Adrenal gland (tissue), 12 donors: ENCODE results near the gene RDH8. TPM values are rescaled to one million over a fixed set of nuclear protein-coding genes. Genes with fewer than 3 reads are reported as not detected.

Experiments used
- DNase-seq, 7 donors: peaks; one replicate each; pipeline ENCODE4 v3.0.0-alpha.2; 2019 to 2020
- H3K27ac ChIP-seq, 5 donors: fragments of 200-600 bp; sonication (generic) in 4 of 5; 1 replicate in 3 of 5; 2 replicates in 2 of 5; pipeline versions ENCODE4 v1.5.1 to v1.8.0; 2016 to 2020; ENCODE audit warnings: mild to moderate bottlenecking in 1 of 5
- H3K27me3 ChIP-seq: fragments of 200-600 bp; 2 replicates; pipeline ENCODE4 v1.8.0; 2021
- H3K36me3 ChIP-seq, 2 donors: fragments of 200-600 bp; replicated peaks in 1 of 2; 1 replicate in 1 of 2; 2 replicates in 1 of 2; pipeline versions ENCODE4 v1.5.1 to v1.8.0; 2018 to 2022
- H3K4me1 ChIP-seq, 2 donors: fragments of 200-600 bp; replicated peaks in 1 of 2; 1 replicate in 1 of 2; 2 replicates in 1 of 2; pipeline versions ENCODE4 v1.5.1 to v1.8.0; 2018 to 2021
- H3K4me3 ChIP-seq, 4 donors: fragments of 200-600 bp; sonication (generic) in 3 of 4; one replicate each; pipeline ENCODE4 v1.5.1; 2016 to 2018
- H3K9me3 ChIP-seq, 3 donors: fragments of 200-600 bp; sonication (generic) in 1 of 3; replicated peaks in 1 of 3; 1 replicate in 2 of 3; 2 replicates in 1 of 3; pipeline versions ENCODE4 v1.5.1 to v1.8.0; 2016 to 2021
- POLR2A ChIP-seq, 2 donors: fragments of 450-650 bp; IDR thresholded peaks; one replicate each; pipeline ENCODE4 v1.6.1; 2017; ENCODE audit warnings: antibody characterized with exemption in 2 of 2, mild to moderate bottlenecking in 2 of 2, moderate library complexity in 1 of 2
- WGBS, 4 donors: extraction: QIAGEN DNeasy Blood & Tissue Kit in 2 of 4; methylation state at CpG; one replicate each; pipeline versions ENCODE4 v1.1.5 to v1.1.7; 2013 to 2017; 5-methylcytosine and 5-hydroxymethylcytosine counted together
- intact Hi-C, 2 donors: fragments of 100-400 bp; cut with DNase I; formaldehyde crosslinking; loops; one replicate each; pipeline versions ENCODE4 v1.14.1 to v1.15.0; 2022 to 2023
- polyA plus RNA-seq, 3 donors: library from polyadenylated mRNA; stranded (reverse); fragments of 200-250 nt in 2 of 3; fragments of 350-450 nt in 1 of 3; fragmentation: Illumina TruSeq in 1 of 3; extraction: RNeasy Lipid Tissue Mini Kit (QIAGEN cat#74804) in 1 of 3; gene quantifications; one replicate each; pipeline ENCODE4 v1.2.3, GENCODE V29; 2013 to 2014
- total RNA-seq, 9 donors: library from RNA; depleted of rRNA in 4 of 9; stranded (reverse); fragments of >200 nt in 4 of 9; fragments of 120-200 nt in 1 of 9; fragmentation: NEBNext Ultra II Directional in 1 of 9; extraction: Animal tissue kit (Norgen Biotek cat#: 25700) in 1 of 9; gene quantifications; one replicate each; pipeline versions ENCODE4 v1.1.0 to v1.2.4, GENCODE V29; 2013 to 2023
- TF ChIP-seq, protein P1 (sequence below), 6 experiments: fragments of 450-650 bp in 4 of 6; fragments of 200-600 bp in 2 of 6; sonication (generic) in 1 of 6; IDR thresholded peaks; 1 replicate in 5 of 6; 2 replicates in 1 of 6; pipeline versions ENCODE4 v1.5.1 to v1.8.0; 2016 to 2021; ENCODE audit warnings: antibody characterized with exemption in 6 of 6, mild to moderate bottlenecking in 2 of 6, moderate library complexity in 1 of 6
- donor health status: healthy with polysubstance abuse.
- donor health status: Bipolar disorder and iron deficiency.
- donor health status: DM: yes; HTN: yes; CAD: no.
- donor health status: DM: no; HTN: no; CAD: no.
- donor health status: DM: no; HTN: no; CAD: no.
- donor health status: DM: yes; HTN: yes; CAD: no.

Gene RDH8
- total and polyA plus RNA-seq, 12 donors, result not detected

DNA sequence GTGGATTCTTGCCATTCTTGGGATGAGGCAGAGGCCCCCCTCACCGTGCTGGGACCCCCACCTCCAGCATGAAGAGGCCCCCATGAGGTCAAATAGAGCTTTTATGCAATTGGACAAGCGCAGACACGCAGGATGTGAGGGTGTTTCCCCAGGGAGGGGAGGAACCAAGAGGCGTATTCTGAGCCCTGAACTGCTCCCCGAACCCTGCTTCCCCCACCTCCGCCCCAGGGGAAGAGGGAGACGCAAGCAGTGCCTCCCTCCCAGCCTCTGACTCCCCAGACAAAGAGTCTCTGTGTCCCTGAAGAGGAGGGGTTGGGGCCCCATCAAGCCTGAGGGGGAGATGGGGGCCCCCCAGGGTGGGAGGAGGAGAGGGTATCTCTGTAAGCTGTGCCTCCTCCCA is 1.3 kb upstream of the RDH8 start:
- no peak for TF ChIP-seq POLR2A (IDR thresholded peaks at IDR 0.05)
- TF ChIP-seq, protein P1, sequence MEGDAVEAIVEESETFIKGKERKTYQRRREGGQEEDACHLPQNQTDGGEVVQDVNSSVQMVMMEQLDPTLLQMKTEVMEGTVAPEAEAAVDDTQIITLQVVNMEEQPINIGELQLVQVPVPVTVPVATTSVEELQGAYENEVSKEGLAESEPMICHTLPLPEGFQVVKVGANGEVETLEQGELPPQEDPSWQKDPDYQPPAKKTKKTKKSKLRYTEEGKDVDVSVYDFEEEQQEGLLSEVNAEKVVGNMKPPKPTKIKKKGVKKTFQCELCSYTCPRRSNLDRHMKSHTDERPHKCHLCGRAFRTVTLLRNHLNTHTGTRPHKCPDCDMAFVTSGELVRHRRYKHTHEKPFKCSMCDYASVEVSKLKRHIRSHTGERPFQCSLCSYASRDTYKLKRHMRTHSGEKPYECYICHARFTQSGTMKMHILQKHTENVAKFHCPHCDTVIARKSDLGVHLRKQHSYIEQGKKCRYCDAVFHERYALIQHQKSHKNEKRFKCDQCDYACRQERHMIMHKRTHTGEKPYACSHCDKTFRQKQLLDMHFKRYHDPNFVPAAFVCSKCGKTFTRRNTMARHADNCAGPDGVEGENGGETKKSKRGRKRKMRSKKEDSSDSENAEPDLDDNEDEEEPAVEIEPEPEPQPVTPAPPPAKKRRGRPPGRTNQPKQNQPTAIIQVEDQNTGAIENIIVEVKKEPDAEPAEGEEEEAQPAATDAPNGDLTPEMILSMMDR (IDR thresholded peaks at IDR 0.05), result no peak
- Histone ChIP-seq H3K27ac (no peak overlapping the region), H3K9me3 (no peaks in the 10 kb centered on the region), H3K27me3 (peaks cover 28% of the 10 kb centered on the region), H3K36me3 (no peaks in the 10 kb centered on the region), H3K4me1 (peaks cover 0 to 3% of the 10 kb centered on the region in 2 donors), H3K4me3 (no peak overlapping the region)
- 22 to 42% (median 31%) methylated on average over 4 to 7 of the region's 7 CpGs for WGBS, 4 donors
- DNase-seq, result no peak
- intact Hi-C loops, result no loop called here

DNA sequence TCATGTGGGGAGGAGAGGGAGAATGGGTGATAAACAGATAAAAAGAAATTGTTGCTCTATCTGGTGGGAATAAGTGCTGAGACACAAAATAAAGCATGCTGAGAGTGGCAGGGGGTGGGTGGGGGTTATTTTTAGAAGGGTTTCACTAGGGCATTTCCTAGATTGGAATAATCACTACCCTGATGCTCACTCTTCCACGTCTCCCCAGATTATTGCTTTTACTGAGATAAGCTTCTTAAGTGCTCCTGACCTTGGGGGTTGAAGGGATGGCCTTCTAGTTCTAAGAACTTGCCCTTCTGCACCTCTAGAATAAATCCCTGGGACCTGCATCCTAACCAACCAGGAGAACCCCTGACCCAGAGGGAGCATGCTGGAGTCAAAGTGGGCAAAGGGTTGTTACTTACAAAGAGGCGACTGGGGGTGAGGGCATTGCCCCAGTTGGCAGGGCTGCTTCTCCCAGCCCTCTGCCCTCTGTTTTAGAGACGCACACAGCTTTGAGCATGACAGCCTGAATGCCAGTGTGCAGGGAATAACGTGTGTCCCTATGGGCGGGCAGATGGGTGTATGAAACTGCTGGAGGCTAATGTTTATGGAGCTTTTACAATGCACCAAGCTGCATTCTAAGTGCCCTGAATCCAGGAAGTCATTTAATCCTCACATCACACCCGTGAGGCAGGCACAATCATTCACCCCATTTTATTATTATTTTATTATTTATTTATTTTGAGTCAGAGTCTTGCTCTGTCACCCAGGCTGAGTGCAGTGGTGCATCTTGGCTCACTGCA is 743 bp downstream of the RDH8 start:
- no peak for DNase-seq
- H3K27me3 ChIP-seq, result peaks cover 28% of the 10 kb centered on the region
- H3K4me1 ChIP-seq, result peaks cover 0 to 3% of the 10 kb centered on the region in 2 donors
- H3K4me3 ChIP-seq, result no peak overlapping the region
- 37 to 48% (median 42%) methylated on average over 6 of the region's 6 CpGs for WGBS, 4 donors
- TF ChIP-seq POLR2A (IDR thresholded peaks at IDR 0.05), result no peak
- TF ChIP-seq, protein P1 (IDR thresholded peaks at IDR 0.05), result no peak
- H3K36me3 ChIP-seq, result no peaks in the 10 kb centered on the region
- intact Hi-C loops, result no loop called here
- H3K27ac ChIP-seq, result no peak overlapping the region
- no peaks in the 10 kb centered on the region for H3K9me3 ChIP-seq

DNA sequence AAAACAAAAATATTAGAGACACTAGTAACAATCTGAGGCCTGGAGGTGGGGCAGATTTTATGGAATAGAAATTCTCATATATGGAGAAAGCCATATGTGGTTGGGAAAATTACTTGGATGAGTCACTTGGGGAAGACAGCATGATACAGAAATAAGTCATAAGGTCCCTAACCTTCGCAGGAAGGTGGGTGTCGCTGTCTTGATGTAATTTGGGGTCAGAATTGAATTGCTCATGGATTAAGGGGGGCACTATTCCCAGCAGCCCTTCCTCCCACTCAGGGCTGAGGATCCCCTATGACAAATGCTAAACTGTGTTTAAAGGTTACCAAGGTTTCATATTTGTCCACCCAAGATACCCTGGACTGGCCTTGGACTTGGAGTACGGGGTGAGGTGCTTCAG is 5.0 kb downstream of the RDH8 start:
- intact Hi-C loops, result no loop called here
- TF ChIP-seq POLR2A (IDR thresholded peaks at IDR 0.05), result no peak
- TF ChIP-seq, protein P1 (IDR thresholded peaks at IDR 0.05), result no peak
- Histone ChIP-seq H3K4me1 (no peaks in the 10 kb centered on the region), H3K36me3 (no peaks in the 10 kb centered on the region), H3K27me3 (peaks cover 3% of the 10 kb centered on the region), H3K27ac (no peak overlapping the region), H3K4me3 (no peak overlapping the region), H3K9me3 (no peaks in the 10 kb centered on the region)
- no peak for DNase-seq
- 57 to 78% (median 72%) methylated on average over 3 of the region's 3 CpGs for WGBS, 4 donors

- H3K36me3 ChIP-seq, result no peaks in the 10 kb centered on the region
- H3K27ac ChIP-seq, result no peak overlapping the region
- intact Hi-C loops, result no loop called here
- no peak for TF ChIP-seq POLR2A (IDR thresholded peaks at IDR 0.05)
- TF ChIP-seq, protein P1 (IDR thresholded peaks at IDR 0.05), result no peak
- no peak overlapping the region for H3K4me3 ChIP-seq
- H3K9me3 ChIP-seq, result no peaks in the 10 kb centered on the region
- no peaks in the 10 kb centered on the region for H3K4me1 ChIP-seq
- 85 to 90% (median 89%) methylated on average over 9 of the region's 9 CpGs for WGBS, 4 donors
- H3K27me3 ChIP-seq, result no peaks in the 10 kb centered on the region
- no peak for DNase-seq
Observed at GRCh38 chr19:10018786-10019185, 5.5 kb downstream of the RDH8 start.
